GM19372 (cell line): ENCODE results near the gene TMEFF1.

ENCODE experiments used
- ATAC-seq: cut with Tn5 transposase; IDR thresholded peaks from one replicate; pipeline ENCODE4 v1.9.1; 2021; ENCODE audit warnings: mild to moderate bottlenecking, low read depth, moderate library complexity; ENCODE audit not compliant: unreplicated experiment

Gene TMEFF1

DNA sequence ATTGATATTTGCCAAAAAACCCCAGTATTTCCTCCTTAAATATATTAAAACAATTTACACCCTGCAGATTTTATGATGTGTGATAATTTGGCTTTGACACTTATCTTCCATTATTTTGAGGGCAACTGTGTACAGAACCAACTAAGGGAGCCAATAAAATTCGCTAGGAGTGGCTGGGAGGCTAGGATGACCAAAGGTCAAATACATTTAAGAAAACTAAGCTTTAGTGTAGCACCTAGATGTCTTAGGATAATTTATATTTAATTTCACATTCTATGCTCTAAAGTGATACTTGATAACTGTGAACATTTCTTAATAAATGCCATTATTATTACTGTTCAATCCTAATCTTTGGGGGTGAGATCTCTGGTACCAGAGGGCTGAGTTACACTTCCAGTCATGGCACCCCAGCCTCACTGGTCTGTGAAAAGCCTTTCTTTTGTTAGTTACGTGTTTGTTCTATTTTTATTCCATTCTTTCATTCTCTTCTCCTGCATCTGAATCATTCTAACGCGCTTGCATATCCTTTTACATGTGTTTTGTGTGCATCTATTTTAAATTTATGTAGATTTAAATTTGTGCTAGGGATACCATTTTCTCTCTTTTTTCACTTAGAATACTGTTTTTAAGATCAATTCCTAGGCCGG lies 26.9 kb upstream of the TMEFF1 start:
- ATAC-seq, result no peak

DNA sequence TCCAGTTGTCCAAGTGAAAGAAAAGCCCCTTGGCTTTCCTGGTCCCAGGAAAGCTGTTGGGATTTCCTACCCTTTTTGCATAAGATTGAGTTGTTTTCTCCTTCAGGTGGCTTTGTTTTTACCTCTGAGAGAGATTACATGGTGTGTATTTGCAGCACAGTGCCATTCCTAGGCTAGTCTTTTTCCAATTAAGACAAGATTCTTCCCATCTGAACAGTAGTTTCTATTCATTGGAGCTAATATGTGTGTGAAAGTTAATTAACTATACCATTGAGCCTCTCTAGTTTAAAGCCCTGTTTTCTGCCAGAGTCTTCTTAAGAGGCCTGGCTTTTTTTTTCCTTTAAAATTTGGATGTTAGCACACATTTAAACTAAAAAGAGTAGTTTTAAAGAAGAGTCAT lies 25.9 kb upstream of the TMEFF1 start:
- no peak for ATAC-seq

DNA sequence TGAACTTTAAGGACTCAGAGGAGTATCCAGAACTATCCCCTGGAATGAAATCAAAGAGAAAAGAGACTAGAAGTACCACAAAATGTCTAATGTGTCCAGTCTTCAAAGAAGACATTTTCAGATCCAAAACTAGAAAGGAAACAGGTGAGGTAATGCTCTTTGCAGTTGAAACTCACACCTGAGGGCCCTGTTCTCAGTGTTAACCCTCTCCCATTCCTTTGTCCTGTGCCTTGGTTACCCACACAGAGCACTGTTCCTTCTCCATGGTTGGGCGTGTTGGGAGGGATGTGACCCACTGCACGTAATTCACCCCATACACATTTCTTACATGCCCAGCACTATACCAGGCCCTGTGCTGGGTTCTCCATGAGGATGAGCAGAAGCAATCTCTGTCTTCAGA lies 24.7 kb upstream of the TMEFF1 start:
- ATAC-seq, result no peak

- ATAC-seq, result peak; percentile 70
Measured at GRCh38 chr9:100449420-100449819, 23.5 kb upstream of the TMEFF1 start.

GRCh38 chr9:100452894-100453293 lies 20.1 kb upstream of the TMEFF1 start:
- no peak for ATAC-seq

DNA sequence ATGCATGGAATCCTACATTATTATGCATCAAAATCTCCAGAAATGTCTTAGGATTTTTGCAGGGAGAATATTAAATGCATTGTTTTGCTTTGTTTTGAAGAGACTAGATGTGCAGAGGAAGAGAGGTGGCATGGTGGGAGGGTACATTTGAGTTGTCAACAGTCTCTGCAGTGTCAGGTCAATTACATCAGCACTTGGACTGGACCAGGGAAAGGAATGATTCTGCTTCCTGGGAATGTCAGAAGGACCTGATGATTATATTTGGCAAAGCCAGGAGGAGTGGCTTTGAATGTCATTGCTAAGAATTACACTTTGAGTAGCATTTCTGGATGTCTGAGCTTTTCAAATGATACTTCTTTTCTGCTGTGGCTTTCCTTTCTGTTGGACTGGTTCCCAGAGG lies 17.5 kb upstream of the TMEFF1 start:
- no peak for ATAC-seq

DNA sequence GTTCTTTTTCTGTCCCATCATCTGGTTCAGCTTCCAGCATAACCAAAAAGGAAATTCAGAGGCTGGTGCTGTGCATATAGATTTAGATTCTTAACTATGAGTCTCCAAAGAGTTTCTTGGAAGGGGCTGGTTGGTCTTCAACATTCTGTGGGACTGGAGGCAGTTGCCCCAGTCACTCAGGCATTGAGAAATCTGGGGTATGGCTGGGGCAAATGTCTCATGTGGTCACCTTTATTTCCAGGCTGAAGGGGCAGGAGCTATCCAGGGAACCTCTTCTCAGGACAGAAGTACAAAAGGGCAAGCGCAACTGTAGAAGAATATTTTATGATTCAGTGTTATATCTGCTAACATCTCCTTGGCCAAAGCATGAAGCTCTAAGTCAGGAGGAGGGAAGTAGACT lies 15.4 kb upstream of the TMEFF1 start:
- no peak for ATAC-seq

GRCh38 chr9:100459963-100460362 lies 13.0 kb upstream of the TMEFF1 start:
- no peak for ATAC-seq

- ATAC-seq, result no peak
Measured at GRCh38 chr9:100465274-100465673, 7.7 kb upstream of the TMEFF1 start.

GRCh38 chr9:100465761-100466160 lies 7.2 kb upstream of the TMEFF1 start:
- no peak for ATAC-seq

DNA sequence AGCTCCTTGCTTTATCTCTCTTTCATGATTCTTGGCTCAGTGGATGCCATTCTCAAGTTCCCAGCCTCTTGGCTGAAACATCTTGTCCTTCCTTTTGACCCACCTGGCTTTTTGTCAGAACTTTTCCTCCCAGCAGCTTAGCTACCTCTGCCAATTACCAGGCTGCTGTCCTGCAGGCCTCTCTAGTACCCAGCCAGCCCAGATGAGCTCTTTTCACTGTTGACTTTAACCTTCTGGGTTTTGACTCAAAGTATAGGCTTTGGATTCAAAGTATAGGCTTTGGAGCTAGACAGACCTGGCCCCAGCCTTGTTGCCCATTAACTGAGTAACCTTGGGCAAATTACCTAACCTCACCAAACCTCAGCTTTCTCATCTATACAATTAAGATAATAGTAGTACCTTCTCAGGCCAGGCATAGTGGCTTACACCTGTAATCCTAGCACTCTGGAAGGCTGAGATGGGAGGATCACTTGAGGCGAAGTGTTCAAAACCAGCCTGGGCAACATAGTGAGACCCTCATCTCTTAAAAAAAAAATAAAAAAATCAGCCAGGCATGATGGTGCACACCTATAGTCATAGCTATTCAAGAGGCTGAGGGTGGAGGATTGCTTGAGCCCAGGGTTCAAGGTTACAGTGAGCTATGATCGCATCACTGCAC lies 6.6 kb upstream of the TMEFF1 start:
- no peak for ATAC-seq

DNA sequence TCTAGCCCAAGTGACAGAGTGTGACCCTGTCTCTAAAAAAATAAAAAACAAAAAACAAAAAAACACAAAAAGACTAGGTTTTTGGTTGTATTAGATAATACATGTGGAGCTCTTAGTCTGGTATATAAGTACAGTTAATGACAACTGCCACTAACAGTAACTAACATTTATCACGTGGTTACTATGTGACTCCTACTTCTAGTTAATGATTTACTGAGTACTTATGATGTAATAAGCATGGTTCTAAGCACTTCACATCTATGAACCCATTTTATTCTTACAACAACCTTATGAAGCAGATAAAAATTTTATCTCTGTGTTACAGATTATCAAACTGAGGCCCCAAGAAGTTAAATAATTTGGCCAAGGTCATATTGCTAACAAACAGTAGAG lies 6.1 kb upstream of the TMEFF1 start:
- no peak for ATAC-seq

GRCh38 chr9:100468041-100468440 lies 4.9 kb upstream of the TMEFF1 start:
- no peak for ATAC-seq

GRCh38 chr9:100472268-100472667 lies 681 bp upstream of the TMEFF1 start:
- no peak for ATAC-seq

- peak; percentile 62 for ATAC-seq
Measured at GRCh38 chr9:100473276-100474081, 530 bp downstream of the TMEFF1 start.

DNA sequence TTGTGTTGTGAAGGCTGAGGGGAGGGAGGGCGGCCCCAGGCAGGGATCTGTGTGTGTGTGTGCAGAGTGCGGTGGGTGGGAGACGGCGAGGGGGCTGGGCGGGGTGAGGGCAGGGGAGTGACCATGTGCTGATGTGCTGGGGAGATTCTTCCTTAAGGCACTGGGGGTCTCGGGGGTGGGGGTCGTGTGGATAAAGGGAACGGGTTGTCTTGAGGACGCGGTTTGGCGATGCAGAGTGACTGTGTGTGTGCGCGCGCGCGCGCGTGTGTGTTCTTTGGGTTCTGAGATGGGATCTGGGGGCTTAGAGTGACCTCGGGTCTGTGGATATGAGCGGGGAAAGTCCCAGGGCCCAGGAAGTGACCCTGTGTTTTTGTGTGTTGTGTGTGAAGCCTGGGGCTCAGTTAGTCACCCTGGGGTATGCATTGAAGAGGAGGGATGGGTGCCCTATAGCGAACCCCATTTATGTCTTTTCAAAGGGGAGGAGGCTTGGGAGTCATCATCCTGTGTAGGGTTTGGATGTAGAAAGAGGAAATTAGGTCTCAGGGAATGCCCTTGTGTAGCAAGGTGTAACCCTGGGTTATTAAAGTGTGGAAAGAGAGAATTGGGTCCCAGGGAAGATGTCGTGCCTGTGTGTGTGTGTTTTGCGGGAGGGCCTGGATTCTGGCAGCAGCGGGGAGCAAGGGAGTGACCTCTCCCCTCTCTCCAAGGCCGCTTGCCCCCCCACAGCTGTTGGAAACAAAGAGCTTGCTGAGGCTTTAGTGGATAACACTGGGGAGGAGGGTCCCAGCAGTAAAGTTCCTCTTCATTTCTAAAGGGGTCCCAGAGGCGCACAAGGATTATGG lies 1.4 kb downstream of the TMEFF1 start:
- ATAC-seq, result no peak

- no peak for ATAC-seq
Measured at GRCh38 chr9:100474924-100475276, 2.0 kb downstream of the TMEFF1 start.

DNA sequence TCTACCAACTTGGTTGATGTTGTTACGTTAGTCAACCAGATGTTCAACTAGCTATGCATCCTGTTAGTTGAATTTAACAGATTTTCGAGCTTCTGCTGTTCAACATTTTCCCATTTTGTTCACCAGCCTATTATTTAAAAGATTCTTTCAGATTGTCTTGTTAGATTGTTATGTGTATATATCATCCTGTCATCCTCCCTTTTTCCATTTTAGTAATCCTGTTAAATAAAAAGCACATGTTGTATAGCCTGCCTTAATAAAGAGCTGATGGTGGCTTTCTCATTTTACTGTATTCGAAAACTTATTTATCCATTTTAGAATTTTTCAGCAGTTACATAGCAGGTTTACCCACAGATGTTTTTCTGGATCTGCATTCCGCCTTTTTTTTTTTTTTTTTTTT lies 4.3 kb downstream of the TMEFF1 start:
- ATAC-seq, result no peak

GRCh38 chr9:100478192-100478591 lies 5.2 kb downstream of the TMEFF1 start:
- ATAC-seq, result no peak

- ATAC-seq, result no peak
Measured at GRCh38 chr9:100479820-100480219, 6.9 kb downstream of the TMEFF1 start.

GRCh38 chr9:100485196-100485595 lies 12.2 kb downstream of the TMEFF1 start:
- no peak for ATAC-seq
